GM23338 (cell line): ENCODE measurements around the gene TMEM158. TPM values are rescaled to one million over a fixed set of nuclear protein-coding genes. Genes with fewer than 3 reads are reported as not detected.

Source experiments
- ATAC-seq: fragments of 200-7000 bp; cut with Tn5 transposase; 3 replicates; pipeline ENCODE4 v1.9.1; 2020
- DNase-seq: peaks from one replicate; pipeline ENCODE4 v3.0.0-alpha.2; 2015; ENCODE audit warnings: low spot score
- H2AFZ ChIP-seq: fragments of 200-600 bp; sonication (generic); 2 replicates; pipeline ENCODE4 v1.8.0; 2016; ENCODE audit warnings: antibody characterized with exemption, mild to moderate bottlenecking, moderate library complexity
- H3F3A ChIP-seq: fragments of 200-600 bp; sonication (generic); replicated peaks from 2 replicates; pipeline ENCODE4 v1.8.0; 2017; ENCODE audit warnings: antibody characterized with exemption, mixed run types, low read depth
- H3K27ac ChIP-seq: fragments of 200-600 bp; sonication (generic); 2 replicates; pipeline ENCODE4 v1.6.1; 2016; ENCODE audit warnings: low read depth
- H3K27me3 ChIP-seq: fragments of 200-600 bp; sonication (generic); 2 replicates; pipeline ENCODE4 v1.8.0; 2016; ENCODE audit warnings: mild to moderate bottlenecking, mixed run types, moderate library complexity; ENCODE audit not compliant: insufficient read depth
- H3K36me3 ChIP-seq: fragments of 200-600 bp; sonication (generic); 2 replicates; pipeline ENCODE4 v1.8.0; 2016; ENCODE audit warnings: mild to moderate bottlenecking; ENCODE audit not compliant: insufficient read depth
- H3K4me1 ChIP-seq: fragments of 200-600 bp; sonication (generic); 2 replicates; pipeline ENCODE4 v1.8.0; 2016; ENCODE audit warnings: mild to moderate bottlenecking, moderate library complexity; ENCODE audit not compliant: insufficient read depth
- H3K4me2 ChIP-seq: fragments of 200-600 bp; sonication (generic); 2 replicates; pipeline ENCODE4 v1.7.1; 2017; ENCODE audit warnings: mixed run types
- H3K4me3 ChIP-seq: fragments of 200-600 bp; sonication (generic); 2 replicates; pipeline ENCODE4 v1.6.1; 2016; ENCODE audit warnings: mixed run types
- H3K79me2 ChIP-seq: fragments of 200-600 bp; sonication (generic); replicated peaks from 2 replicates; pipeline ENCODE4 v1.8.0; 2017; ENCODE audit warnings: mild to moderate bottlenecking; ENCODE audit not compliant: insufficient read depth
- H3K9me2 ChIP-seq: fragments of 200-600 bp; sonication (generic); 2 replicates; pipeline ENCODE4 v1.8.0; 2017; ENCODE audit not compliant: insufficient read depth
- H4K20me1 ChIP-seq: fragments of 200-600 bp; sonication (generic); replicated peaks from 2 replicates; pipeline ENCODE4 v1.8.0; 2017; ENCODE audit warnings: mild to moderate bottlenecking; ENCODE audit not compliant: insufficient read depth
- H3K27ac Mint-ChIP-seq: 2 replicates; pipeline ENCODE4 v1.8.0; 2020; ENCODE audit warnings: inconsistent platforms, mild to moderate bottlenecking, moderate library complexity, mixed read lengths
- H3K27me3 Mint-ChIP-seq: 3 replicates; pipeline ENCODE4 v1.8.0; 2022; ENCODE audit warnings: low read depth, mild to moderate bottlenecking, moderate library complexity, mixed read lengths, inconsistent platforms; ENCODE audit not compliant: insufficient read depth, poor library complexity
- H3K36me3 Mint-ChIP-seq: 3 replicates; pipeline ENCODE4 v1.8.0; 2021; ENCODE audit warnings: low read depth, mild to moderate bottlenecking, inconsistent platforms, moderate library complexity, mixed read lengths
- H3K4me1 Mint-ChIP-seq: 3 replicates; pipeline ENCODE4 v1.8.0; 2020; ENCODE audit warnings: mild to moderate bottlenecking, inconsistent platforms, mixed read lengths
- H3K4me3 Mint-ChIP-seq: 3 replicates; pipeline ENCODE4 v1.8.0; 2021; ENCODE audit warnings: moderate library complexity, mild to moderate bottlenecking, inconsistent platforms, mixed read lengths
- H3K9me3 Mint-ChIP-seq: 3 replicates; pipeline ENCODE4 v1.8.0; 2020; ENCODE audit warnings: moderate library complexity, mild to moderate bottlenecking, inconsistent platforms, mixed read lengths
- CREB1 ChIP-seq: fragments of 250-450 bp; sonication (Bioruptor Pico); IDR thresholded peaks from 2 replicates; pipeline ENCODE4 v1.5.0; 2020; ENCODE audit warnings: low read depth, mild to moderate bottlenecking, moderate library complexity
- EZH2 ChIP-seq: fragments of 200-600 bp; sonication (generic); IDR thresholded peaks from one replicate; pipeline ENCODE4 v1.8.0; 2017; ENCODE audit warnings: antibody characterized with exemption, mild to moderate bottlenecking, low read depth; ENCODE audit not compliant: unreplicated experiment
- EZH2phosphoT487 ChIP-seq: fragments of 200-600 bp; sonication (generic); IDR thresholded peaks from one replicate; pipeline ENCODE4 v1.8.1; 2018; ENCODE audit warnings: antibody characterized with exemption; ENCODE audit not compliant: unreplicated experiment
- JUNB ChIP-seq: IDR thresholded peaks from one replicate; pipeline ENCODE4 v1.6.1; 2016; ENCODE audit warnings: antibody characterized with exemption; ENCODE audit not compliant: unreplicated experiment
- NANOG ChIP-seq: IDR thresholded peaks from 2 replicates; pipeline ENCODE4 v1.6.1; 2016; ENCODE audit warnings: antibody characterized with exemption, borderline replicate concordance
- POLR2AphosphoS5 ChIP-seq: IDR thresholded peaks from 2 replicates; pipeline ENCODE4 v1.6.1; 2016; ENCODE audit warnings: antibody characterized with exemption, low read depth
- STAT1 ChIP-seq: IDR thresholded peaks from one replicate; pipeline ENCODE4 v1.6.1; 2016; ENCODE audit warnings: antibody characterized with exemption; ENCODE audit not compliant: unreplicated experiment
- ZNF114 ChIP-seq: fragments of 250-450 bp; sonication (Bioruptor Pico); IDR thresholded peaks from 2 replicates; pipeline ENCODE4 v1.5.0; 2020; ENCODE audit warnings: mild to moderate bottlenecking, moderate library complexity
- ZNF331 ChIP-seq: fragments of 250-450 bp; sonication (Bioruptor Pico); IDR thresholded peaks from 2 replicates; pipeline ENCODE4 v1.5.0; 2020; ENCODE audit warnings: low read depth, mild to moderate bottlenecking, moderate library complexity
- polyA plus RNA-seq: library from polyadenylated mRNA; unstranded; fragments of >200 nt; fragmentation: Nextera tagmentation; extraction: Ambion mirVana; gene quantifications from 2 replicates; pipeline ENCODE4 v1.2.1, GENCODE V29; 2016
- total RNA-seq: library from RNA; depleted of rRNA; stranded (reverse); fragments of >200 nt; shearing (Covaris generic); gene quantifications from 2 replicates; pipeline ENCODE4 v1.2.3, GENCODE V29; 2014
- TF ChIP-seq, protein P1 (sequence below): IDR thresholded peaks from one replicate; pipeline ENCODE4 v1.6.1; 2018; ENCODE audit warnings: antibody characterized with exemption; ENCODE audit not compliant: unreplicated experiment
- TF ChIP-seq, protein P2 (sequence below): IDR thresholded peaks from 2 replicates; pipeline ENCODE4 v1.6.1; 2016; ENCODE audit warnings: antibody characterized with exemption

TMEM158 gene
- total and polyA plus RNA-seq, 2 experiments from 2014 or later, result 9.6 to 16.9 TPM

DNA sequence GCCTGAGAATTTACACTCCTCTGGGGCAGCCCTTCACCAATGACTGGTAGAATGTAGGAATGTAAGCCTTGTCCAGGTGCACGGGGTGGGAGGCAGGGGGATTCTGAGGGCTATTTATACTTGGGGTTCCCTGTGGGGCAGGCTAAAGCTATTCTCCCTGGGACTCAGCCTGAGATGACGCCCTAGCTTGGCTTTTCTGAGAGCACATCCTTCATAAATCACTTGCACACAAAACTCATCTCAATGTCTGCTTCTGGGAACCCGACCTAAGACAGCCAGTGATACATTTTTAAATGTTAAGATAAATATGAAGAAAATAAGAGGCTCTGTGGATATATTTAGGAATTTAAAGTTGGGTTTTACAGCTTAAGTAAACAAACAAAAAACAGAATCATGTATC lies 16.6 kb downstream of the TMEM158 start:
- Histone ChIP-seq H3K4me3 (no peak overlapping the region), H3F3A (no peaks in the 10 kb centered on the region), H3K27me3 (no peaks in the 10 kb centered on the region), H3K27ac (no peak overlapping the region), H3K9me2 (no peaks in the 10 kb centered on the region), H2AFZ (0 out of 2 replicates have a peak overlapping the region, but pooled peaks have one; percentile 38), H4K20me1 (no peaks in the 10 kb centered on the region), H3K36me3 (no peaks in the 10 kb centered on the region), H3K4me2 (no peak overlapping the region), H3K79me2 (no peaks in the 10 kb centered on the region), H3K4me1 (0 out of 2 replicates have a peak, but pooled peaks cover 6% of the 10 kb centered on the region)
- ATAC-seq, result no peak
- Mint-ChIP-seq H3K9me3 (no peaks in the 10 kb centered on the region), H3K27me3 (peaks cover 5% of the 10 kb centered on the region), H3K4me3 (no peak overlapping the region), H3K27ac (no peak overlapping the region), H3K36me3 (no peaks in the 10 kb centered on the region), H3K4me1 (peaks cover 11% of the 10 kb centered on the region)
- no peak for DNase-seq
- TF ChIP-seq JUNB, result no peak
- TF ChIP-seq NANOG, result no peak
- no peak for TF ChIP-seq EZH2phosphoT487
- TF ChIP-seq EZH2, result no peak
- TF ChIP-seq, protein P1, sequence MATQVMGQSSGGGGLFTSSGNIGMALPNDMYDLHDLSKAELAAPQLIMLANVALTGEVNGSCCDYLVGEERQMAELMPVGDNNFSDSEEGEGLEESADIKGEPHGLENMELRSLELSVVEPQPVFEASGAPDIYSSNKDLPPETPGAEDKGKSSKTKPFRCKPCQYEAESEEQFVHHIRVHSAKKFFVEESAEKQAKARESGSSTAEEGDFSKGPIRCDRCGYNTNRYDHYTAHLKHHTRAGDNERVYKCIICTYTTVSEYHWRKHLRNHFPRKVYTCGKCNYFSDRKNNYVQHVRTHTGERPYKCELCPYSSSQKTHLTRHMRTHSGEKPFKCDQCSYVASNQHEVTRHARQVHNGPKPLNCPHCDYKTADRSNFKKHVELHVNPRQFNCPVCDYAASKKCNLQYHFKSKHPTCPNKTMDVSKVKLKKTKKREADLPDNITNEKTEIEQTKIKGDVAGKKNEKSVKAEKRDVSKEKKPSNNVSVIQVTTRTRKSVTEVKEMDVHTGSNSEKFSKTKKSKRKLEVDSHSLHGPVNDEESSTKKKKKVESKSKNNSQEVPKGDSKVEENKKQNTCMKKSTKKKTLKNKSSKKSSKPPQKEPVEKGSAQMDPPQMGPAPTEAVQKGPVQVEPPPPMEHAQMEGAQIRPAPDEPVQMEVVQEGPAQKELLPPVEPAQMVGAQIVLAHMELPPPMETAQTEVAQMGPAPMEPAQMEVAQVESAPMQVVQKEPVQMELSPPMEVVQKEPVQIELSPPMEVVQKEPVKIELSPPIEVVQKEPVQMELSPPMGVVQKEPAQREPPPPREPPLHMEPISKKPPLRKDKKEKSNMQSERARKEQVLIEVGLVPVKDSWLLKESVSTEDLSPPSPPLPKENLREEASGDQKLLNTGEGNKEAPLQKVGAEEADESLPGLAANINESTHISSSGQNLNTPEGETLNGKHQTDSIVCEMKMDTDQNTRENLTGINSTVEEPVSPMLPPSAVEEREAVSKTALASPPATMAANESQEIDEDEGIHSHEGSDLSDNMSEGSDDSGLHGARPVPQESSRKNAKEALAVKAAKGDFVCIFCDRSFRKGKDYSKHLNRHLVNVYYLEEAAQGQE, result no peak
- no peak for TF ChIP-seq POLR2AphosphoS5
- TF ChIP-seq, protein P2, sequence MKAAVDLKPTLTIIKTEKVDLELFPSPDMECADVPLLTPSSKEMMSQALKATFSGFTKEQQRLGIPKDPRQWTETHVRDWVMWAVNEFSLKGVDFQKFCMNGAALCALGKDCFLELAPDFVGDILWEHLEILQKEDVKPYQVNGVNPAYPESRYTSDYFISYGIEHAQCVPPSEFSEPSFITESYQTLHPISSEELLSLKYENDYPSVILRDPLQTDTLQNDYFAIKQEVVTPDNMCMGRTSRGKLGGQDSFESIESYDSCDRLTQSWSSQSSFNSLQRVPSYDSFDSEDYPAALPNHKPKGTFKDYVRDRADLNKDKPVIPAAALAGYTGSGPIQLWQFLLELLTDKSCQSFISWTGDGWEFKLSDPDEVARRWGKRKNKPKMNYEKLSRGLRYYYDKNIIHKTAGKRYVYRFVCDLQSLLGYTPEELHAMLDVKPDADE, result no peak
- no peak for TF ChIP-seq ZNF114 (CRISPR knock-in tag)
- no peak for TF ChIP-seq CREB1

DNA sequence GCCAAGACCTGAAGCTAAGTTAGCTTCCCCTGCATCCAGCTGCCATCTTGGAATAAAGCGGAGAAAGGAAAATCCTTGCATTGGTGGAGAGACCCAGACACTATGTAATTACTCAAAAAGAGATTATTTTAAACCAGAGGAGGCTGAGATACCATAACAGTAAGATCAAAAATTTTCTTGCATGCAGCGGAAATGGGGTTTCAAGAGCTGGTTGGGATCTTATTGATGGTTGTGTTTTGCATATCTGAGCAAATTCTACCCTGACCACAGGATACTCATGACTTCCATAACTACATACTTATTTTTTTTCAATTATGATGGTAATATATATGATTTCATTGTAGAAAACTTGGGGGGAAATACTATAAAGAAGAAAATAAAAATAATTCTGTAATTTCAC lies 17.5 kb downstream of the TMEM158 start:
- ATAC-seq (no peak), DNase-seq (no peak)
- Mint-ChIP-seq H3K27me3 (peaks cover 6% of the 10 kb centered on the region), H3K27ac (no peak overlapping the region), H3K4me3 (no peak overlapping the region), H3K36me3 (no peaks in the 10 kb centered on the region), H3K9me3 (no peaks in the 10 kb centered on the region), H3K4me1 (peaks cover 6% of the 10 kb centered on the region)
- Histone ChIP-seq H3K27ac (no peak overlapping the region), H3K4me3 (no peak overlapping the region), H2AFZ (no peak overlapping the region), H3K9me2 (no peaks in the 10 kb centered on the region), H3K4me2 (no peak overlapping the region), H3F3A (no peaks in the 10 kb centered on the region), H4K20me1 (no peaks in the 10 kb centered on the region), H3K4me1 (0 out of 2 replicates have a peak, but pooled peaks cover 6% of the 10 kb centered on the region), H3K27me3 (no peaks in the 10 kb centered on the region), H3K36me3 (no peaks in the 10 kb centered on the region), H3K79me2 (no peaks in the 10 kb centered on the region)
- no peak for TF ChIP-seq EZH2
- no peak for TF ChIP-seq ZNF331
- no peak for TF ChIP-seq CREB1
- TF ChIP-seq POLR2AphosphoS5, result no peak
- no peak for TF ChIP-seq JUNB
- TF ChIP-seq, protein P1, result no peak
- TF ChIP-seq STAT1, result no peak
- TF ChIP-seq EZH2phosphoT487, result no peak
- TF ChIP-seq, protein P2, result no peak
